DND-41 (cell line): ENCODE results near the gene DIO1.

Experiments
- CTCF ChIP-seq: IDR thresholded peaks from 2 replicates; pipeline ENCODE4 v1.5.1; 2012; ENCODE audit warnings: borderline replicate concordance, low read length, moderate library complexity, mild to moderate bottlenecking; ENCODE audit not compliant: poor library complexity, severe bottlenecking; ENCODE audit errors: extremely low read depth
- EZH2 ChIP-seq: IDR thresholded peaks from 3 replicates; pipeline ENCODE4 v1.6.1; 2012; ENCODE audit warnings: borderline replicate concordance, low read depth, mild to moderate bottlenecking, moderate library complexity, low read length, inconsistent platforms; ENCODE audit not compliant: severe bottlenecking

DNA sequence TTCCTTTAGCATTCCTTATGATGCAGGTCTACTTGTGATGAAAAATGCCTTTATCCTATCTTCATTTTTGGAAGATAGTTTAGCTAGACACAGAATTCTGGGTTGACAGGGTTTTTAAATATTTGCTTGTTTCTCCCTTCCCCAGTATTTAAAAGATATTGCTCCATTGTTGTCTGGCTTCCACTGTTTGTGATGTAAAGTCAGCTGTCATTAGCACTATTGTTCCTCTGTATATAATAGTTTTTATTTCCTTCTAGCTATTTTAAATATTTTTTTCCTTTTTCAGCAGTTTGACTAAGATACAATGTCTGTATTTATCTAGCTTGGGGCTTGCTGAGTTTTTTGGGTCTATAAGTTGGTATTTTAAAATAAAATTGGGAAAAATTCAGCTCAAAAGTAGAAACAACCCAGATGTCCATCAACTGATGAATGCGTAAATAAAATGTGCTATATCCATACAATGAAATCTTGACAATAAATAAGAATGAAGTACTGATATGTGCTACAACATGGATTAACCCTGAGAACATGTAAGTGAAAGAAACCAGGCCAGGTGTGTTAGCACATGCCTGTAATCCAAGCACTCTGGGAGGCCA, 40.3 kb downstream of the DIO1 start:
- TF ChIP-seq EZH2 (no peak), CTCF (no peak)
